Measurements from ENCODE around the gene PCK1. TPM values are rescaled to one million over a fixed set of nuclear protein-coding genes. Genes with fewer than 3 reads are reported as not detected.

PCK1 gene
- polyA plus RNA-seq, 3 donors, result not detected

- intact Hi-C loops (cut with micrococcal nuclease), result no loop called here
- H3K79me2 ChIP-seq (ENCODE audit: insufficient read depth, low read length), result no peaks in the 10 kb centered on the region
- H3K36me3 Mint-ChIP-seq, result no peaks in the 10 kb centered on the region
- no peaks in the 10 kb centered on the region for H3K9me3 Mint-ChIP-seq
- no peak overlapping the region for H3K27ac ChIP-seq (ENCODE audit: low read depth in 1 of 2, low read length in 2 of 2)
- H3K27ac Mint-ChIP-seq, result no peak overlapping the region
- no peak overlapping the region for H3K4me2 ChIP-seq (replicated peaks; ENCODE audit: extremely low read depth, low read length, poor library complexity, severe bottlenecking)
- no peak for DNase-seq
- no peaks in the 10 kb centered on the region for H3K4me1 Mint-ChIP-seq
- H3K36me3 ChIP-seq (replicated peaks in 1 of 2; ENCODE audit: control insufficient read depth in 1 of 2, insufficient read depth in 2 of 2, low read length in 2 of 2), result no peaks in the 10 kb centered on the region
- no peak overlapping the region for H3K9ac ChIP-seq (ENCODE audit: insufficient read depth, low read length, poor library complexity, severe bottlenecking)
- H3K4me1 ChIP-seq (ENCODE audit: control insufficient read depth in 1 of 2, insufficient read depth in 2 of 2, low read length in 2 of 2), result no peaks in the 10 kb centered on the region
- H3K4me3 Mint-ChIP-seq, result no peak overlapping the region
- no peak for TF ChIP-seq CTCF (IDR thresholded peaks at IDR 0.05)
- H3K4me3 ChIP-seq (replicated peaks in 1 of 3; ENCODE audit: low read depth in 2 of 3, low read length in 3 of 3), result no peak overlapping the region
- H3K9me3 ChIP-seq (replicated peaks in 1 of 2; ENCODE audit: control insufficient read depth in 1 of 2, insufficient read depth in 1 of 2, low read length in 2 of 2), result no peaks in the 10 kb centered on the region
- no peaks in the 10 kb centered on the region for H4K20me1 ChIP-seq (ENCODE audit: insufficient read depth, low read length)
- H2AFZ ChIP-seq (ENCODE audit: insufficient read depth, low read depth, low read length, poor library complexity, severe bottlenecking), result no peak overlapping the region
- H3K27me3 ChIP-seq (ENCODE audit: control insufficient read depth in 2 of 2, insufficient read depth in 2 of 2, low read length in 2 of 2), result peaks cover 0 to 15% of the 10 kb centered on the region in 2 donors
- 80% methylated on average over 3 of the region's 5 CpGs for WGBS (ENCODE audit: insufficient coverage)
- H3K27me3 Mint-ChIP-seq (ENCODE audit: low read depth in 3 of 3), result peaks cover 4 to 18% (median 11%) of the 10 kb centered on the region in 3 donors
These were observed 38.4 kb upstream of the PCK1 start for GRCh38 chr20:57522380-57523140.

GRCh38 chr20:57523782-57524181, 37.1 kb upstream of the PCK1 start:
- no peak overlapping the region for H3K27ac ChIP-seq (ENCODE audit: low read depth in 1 of 2, low read length in 2 of 2)
- no peaks in the 10 kb centered on the region for H3K79me2 ChIP-seq (ENCODE audit: insufficient read depth, low read length)
- WGBS (ENCODE audit: insufficient coverage), result 95% methylated on average over 7 of the region's 11 CpGs
- H3K36me3 Mint-ChIP-seq, result no peaks in the 10 kb centered on the region
- no peak overlapping the region for H3K4me3 Mint-ChIP-seq
- no peak overlapping the region for H2AFZ ChIP-seq (ENCODE audit: insufficient read depth, low read depth, low read length, poor library complexity, severe bottlenecking)
- no peaks in the 10 kb centered on the region for H3K4me1 Mint-ChIP-seq
- no peaks in the 10 kb centered on the region for H3K9me3 Mint-ChIP-seq
- no peak overlapping the region for H3K4me2 ChIP-seq (replicated peaks; ENCODE audit: extremely low read depth, low read length, poor library complexity, severe bottlenecking)
- no peaks in the 10 kb centered on the region for H3K4me1 ChIP-seq (ENCODE audit: control insufficient read depth in 1 of 2, insufficient read depth in 2 of 2, low read length in 2 of 2)
- no peak overlapping the region for H3K4me3 ChIP-seq (replicated peaks in 1 of 3; ENCODE audit: low read depth in 2 of 3, low read length in 3 of 3)
- no peaks in the 10 kb centered on the region for H3K36me3 ChIP-seq (replicated peaks in 1 of 2; ENCODE audit: control insufficient read depth in 1 of 2, insufficient read depth in 2 of 2, low read length in 2 of 2)
- H3K9me3 ChIP-seq (replicated peaks in 1 of 2; ENCODE audit: control insufficient read depth in 1 of 2, insufficient read depth in 1 of 2, low read length in 2 of 2), result no peaks in the 10 kb centered on the region
- TF ChIP-seq CTCF (IDR thresholded peaks at IDR 0.05), result no peak
- peaks cover 2 to 19% (median 10%) of the 10 kb centered on the region in 3 donors for H3K27me3 Mint-ChIP-seq (ENCODE audit: low read depth in 3 of 3)
- DNase-seq, result no peak
- no peak overlapping the region for H3K9ac ChIP-seq (ENCODE audit: insufficient read depth, low read length, poor library complexity, severe bottlenecking)
- intact Hi-C loops (cut with micrococcal nuclease), result no loop called here
- peaks cover 0 to 13% of the 10 kb centered on the region in 2 donors for H3K27me3 ChIP-seq (ENCODE audit: control insufficient read depth in 2 of 2, insufficient read depth in 2 of 2, low read length in 2 of 2)
- no peaks in the 10 kb centered on the region for H4K20me1 ChIP-seq (ENCODE audit: insufficient read depth, low read length)
- no peak overlapping the region for H3K27ac Mint-ChIP-seq

All from CD14-positive monocyte (primary cell).